ENCODE results near the gene MED15.

GRCh38 chr22:20567993-20568417 is 60.6 kb downstream of the MED15 start:
- TF ChIP-seq POLR2A (IDR thresholded peaks at IDR 0.05; ENCODE audit: low read length) (no peak), CTCF (IDR thresholded peaks at IDR 0.05) (peak; percentile 23; the same call in 1 of the 3 replicates), RFX5 (IDR thresholded peaks at IDR 0.05) (no peak), JUN (IDR thresholded peaks at IDR 0.05) (no peak), E2F6 (IDR thresholded peaks at IDR 0.05; ENCODE audit: borderline replicate concordance, low read depth) (no peak), HES2 (IDR thresholded peaks at IDR 0.05) (no peak)

All from A549 (cell line).